A549 (cell line): ENCODE measurements around the gene PRKAG2. TPM values are rescaled to one million over a fixed set of nuclear protein-coding genes. Genes with fewer than 3 reads are reported as not detected.

Source experiments
- ATAC-seq, 2 experiments: fragments of 200-7000 bp in 1 of 2; fragments of >200 bp in 1 of 2; cut with Nextera tagmentation in 1 of 2; cut with Tn5 transposase in 1 of 2; 3 replicates each; pipeline versions ENCODE4 v1.8.0 to v1.9.1; 2018 to 2020; ENCODE audit warnings: mild to moderate bottlenecking in 1 of 2, moderate library complexity in 1 of 2
- CTCF ChIA-PET: fragments of 300-600 bp; sonication (Branson Sonifier 250); formaldehyde crosslinking; extraction: SDS; loops from one replicate; lab custom pipeline; 2021; ENCODE audit warnings: antibody characterized with exemption, inconsistent platforms; lab: Yijun Ruan, JAX
- POLR2A ChIA-PET: fragments of 350-600 bp; formaldehyde crosslinking; extraction: SDS; loops from one replicate; lab custom pipeline; 2021; ENCODE audit warnings: antibody characterized with exemption, inconsistent platforms; lab: Yijun Ruan, JAX
- DNase-seq, 2 experiments: peaks; one replicate each; pipeline versions ENCODE4 v3.0.0 to v3.0.0-alpha.2; 2011 to 2016; ENCODE audit warnings: low read depth in 1 of 2, low spot score in 1 of 2
- FAIRE-seq: peaks from 2 replicates; lab custom pipeline; 2011; peaks lifted over from hg19 to GRCh38; lab: Jason Lieb, UNC
- H3K27ac ChIP-seq, 2 experiments: fragments of >200 bp; sonication (Bioruptor Twin); formaldehyde crosslinking; 3 replicates each; pipeline ENCODE4 v1.5.1; 2016 to 2017
- H3K4me1 ChIP-seq: fragments of >200 bp; sonication (Bioruptor Twin); formaldehyde crosslinking; 3 replicates; pipeline ENCODE4 v1.6.1; 2016
- H3K4me2 ChIP-seq: fragments of >200 bp; sonication (Bioruptor Twin); formaldehyde crosslinking; 3 replicates; pipeline ENCODE4 v1.6.1; 2016
- H3K4me3 ChIP-seq: fragments of >200 bp; sonication (Bioruptor Twin); formaldehyde crosslinking; 3 replicates; pipeline ENCODE4 v1.5.1; 2016
- H3K9me3 ChIP-seq: fragments of >200 bp; sonication (Bioruptor Twin); formaldehyde crosslinking; 3 replicates; pipeline ENCODE4 v1.6.1; 2016
- CBX2 ChIP-seq: fragments of 200-600 bp; sonication (generic); IDR thresholded peaks from 2 replicates; pipeline ENCODE4 v1.6.1; 2016; ENCODE audit warnings: low read depth, mild to moderate bottlenecking, borderline replicate concordance
- CEBPB ChIP-seq, 2 experiments: fragments of >200 bp in 1 of 2; sonication (Bioruptor Twin) in 1 of 2; formaldehyde crosslinking in 1 of 2; IDR thresholded peaks; 2 replicates each; pipeline ENCODE4 v1.6.1; 2012 to 2016
- CTCF ChIP-seq: fragments of >200 bp; sonication (Bioruptor Twin); formaldehyde crosslinking; IDR thresholded peaks from 3 replicates; pipeline ENCODE4 v1.5.1; 2016
- ESRRA ChIP-seq: fragments of 150-350 bp; IDR thresholded peaks from 2 replicates; pipeline ENCODE4 v1.6.1; 2014; ENCODE audit warnings: mild to moderate bottlenecking, low read length, borderline replicate concordance
- GATA3 ChIP-seq: IDR thresholded peaks from 2 replicates; pipeline ENCODE4 v1.6.1; 2012; ENCODE audit warnings: borderline replicate concordance
- HOXB5 ChIP-seq: fragments of 250-450 bp; sonication (Bioruptor Pico); IDR thresholded peaks from 2 replicates; pipeline ENCODE4 v1.5.0; 2020; ENCODE audit warnings: mild to moderate bottlenecking, moderate library complexity
- JUN ChIP-seq, 2 experiments: fragments of >200 bp; sonication (Bioruptor Twin); formaldehyde crosslinking; IDR thresholded peaks; 2 replicates in 1 of 2; 3 replicates in 1 of 2; pipeline ENCODE4 v1.6.1; 2016 to 2017
- MYC ChIP-seq: IDR thresholded peaks from 2 replicates; pipeline ENCODE4 v1.6.1; 2012; ENCODE audit warnings: mild to moderate bottlenecking, inconsistent platforms, low read length, improper control_type of control experiment, borderline replicate concordance
- NFE2L2 ChIP-seq: fragments of 150-350 bp; conservative IDR thresholded peaks from 2 replicates; pipeline ENCODE4 v1.6.1; 2014; ENCODE audit warnings: low read length
- NPAS2 ChIP-seq: fragments of 250-450 bp; sonication (Bioruptor Pico); IDR thresholded peaks from 2 replicates; pipeline ENCODE4 v1.8.0; 2022; ENCODE audit warnings: mild to moderate bottlenecking, moderate library complexity, borderline replicate concordance
- RAD21 ChIP-seq, 2 experiments: fragments of >200 bp in 1 of 2; sonication (Bioruptor Twin) in 1 of 2; formaldehyde crosslinking in 1 of 2; IDR thresholded peaks in 1 of 2; conservative IDR thresholded peaks in 1 of 2; 2 replicates in 1 of 2; 3 replicates in 1 of 2; pipeline ENCODE4 v1.6.1; 2012 to 2018; ENCODE audit warnings: inconsistent platforms in 1 of 2
- RARB ChIP-seq: fragments of 250-450 bp; sonication (Bioruptor Pico); IDR thresholded peaks from 2 replicates; pipeline ENCODE4 v1.8.0; 2021; ENCODE audit warnings: mild to moderate bottlenecking, moderate library complexity
- RNF2 ChIP-seq: fragments of 200-600 bp; sonication (generic); IDR thresholded peaks from 2 replicates; pipeline ENCODE4 v1.6.1; 2016; ENCODE audit warnings: low read depth, mild to moderate bottlenecking, antibody characterized with exemption, moderate library complexity, borderline replicate concordance
- TP53 ChIP-seq: fragments of 250-450 bp; sonication (Bioruptor Pico); IDR thresholded peaks from 2 replicates; pipeline ENCODE4 v1.5.0; 2021; ENCODE audit warnings: mild to moderate bottlenecking, moderate library complexity
- ZC3H11A ChIP-seq: fragments of 450-650 bp; IDR thresholded peaks from 2 replicates; pipeline ENCODE4 v1.6.1; 2014; ENCODE audit warnings: antibody characterized with exemption, mild to moderate bottlenecking
- ZSCAN20 ChIP-seq: fragments of 250-450 bp; sonication (Bioruptor Pico); IDR thresholded peaks from 2 replicates; pipeline ENCODE4 v1.8.0; 2022; ENCODE audit warnings: mild to moderate bottlenecking, moderate library complexity
- WGBS: methylation state at CpG from one replicate; pipeline ENCODE4 v1.1.6; 2017; ENCODE audit errors: missing lambda C conversion rate; 5-methylcytosine and 5-hydroxymethylcytosine counted together
- polyA plus RNA-seq, 4 experiments: library from polyadenylated mRNA; depleted of rRNA in 3 of 4; stranded (reverse); fragments of >200 nt; fragmentation: RNase III in 1 of 4; extraction: RNeasy Plus Mini Kit Qiagen cat#74134 plus additional on column Dnase treatment in 1 of 4; gene quantifications; 2 replicates in 3 of 4; 3 replicates in 1 of 4; pipeline ENCODE4 v1.2.3, GENCODE V29; 2011 to 2017
- TF ChIP-seq, protein P1 (sequence below): fragments of >200 bp; sonication (Bioruptor Twin); formaldehyde crosslinking; IDR thresholded peaks from 2 replicates; pipeline ENCODE4 v1.6.1; 2016
- TF ChIP-seq, protein P2 (sequence below): fragments of 450-650 bp; IDR thresholded peaks from 2 replicates; pipeline ENCODE4 v1.6.1; 2014; ENCODE audit warnings: antibody characterized with exemption

PRKAG2 gene
- polyA plus RNA-seq, 2 of the 4 experiments (the other 2 are of a cell fraction), result 26.5 to 31.7 TPM

DNA sequence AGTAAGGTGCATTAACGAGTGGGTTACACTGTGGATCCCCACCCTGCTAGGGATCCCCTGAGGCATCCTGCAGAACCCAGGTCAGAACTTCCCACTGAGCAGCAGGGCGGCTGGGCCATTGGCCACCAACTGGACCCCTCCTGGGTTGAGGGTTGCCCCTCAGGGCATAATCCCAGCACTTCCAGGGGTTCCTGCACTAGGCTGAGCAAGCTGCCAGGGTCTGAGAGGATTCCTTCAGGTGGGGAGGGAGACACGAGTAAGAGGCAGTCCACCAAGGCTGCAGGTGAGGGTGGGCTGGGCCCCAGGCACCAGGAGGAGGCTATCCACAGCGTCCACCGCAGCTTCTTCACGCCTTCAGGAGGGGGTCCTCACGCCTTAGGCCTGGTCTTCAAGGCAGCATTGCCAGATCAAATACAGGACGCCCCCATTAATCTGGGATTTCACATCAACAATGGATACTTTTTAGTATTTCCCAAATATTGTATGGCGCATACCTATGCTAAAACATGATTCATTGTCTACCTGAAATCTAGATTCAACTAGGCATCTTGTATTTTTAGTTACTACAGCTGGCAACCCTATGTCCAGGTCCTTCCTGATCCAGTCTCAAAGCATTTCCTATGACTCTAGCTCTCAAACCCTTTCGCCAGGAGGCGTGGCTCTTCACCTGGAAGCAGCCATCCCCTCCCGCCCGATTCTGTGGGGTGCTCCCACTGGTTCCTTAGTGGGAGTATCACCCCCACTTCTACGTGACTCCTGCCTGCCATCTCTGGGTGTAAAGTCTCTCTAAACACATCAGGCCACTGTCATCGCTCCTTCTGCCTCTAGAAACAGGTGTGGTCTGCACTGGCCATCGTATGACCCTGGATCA is 4.1 kb downstream of the PRKAG2 start:
- Histone ChIP-seq H3K4me1 (peaks cover 17% of the 10 kb centered on the region), H3K4me3 (no peak overlapping the region), H3K27ac (no peak overlapping the region), H3K4me2 (no peak overlapping the region), H3K9me3 (no peaks in the 10 kb centered on the region)
- CTCF ChIA-PET, result no interaction called here
- FAIRE-seq (no peak), ATAC-seq (no peak), DNase-seq (no peak)
- POLR2A ChIA-PET, result no interaction called here
- no peak for TF ChIP-seq CEBPB (IDR thresholded peaks at IDR 0.05)
- no peak for TF ChIP-seq GATA3
- no peak for TF ChIP-seq CBX2
- TF ChIP-seq ESRRA, result no peak
- TF ChIP-seq RAD21 (conservative IDR thresholded peaks at IDR 0.05 in 1 of 2, IDR thresholded peaks at IDR 0.05 in 1 of 2), result no peak
- TF ChIP-seq HOXB5 (CRISPR knock-in tag), result no peak
- TF ChIP-seq RARB (CRISPR knock-in tag), result no peak
- no peak for TF ChIP-seq ZC3H11A
- no peak for TF ChIP-seq NPAS2 (CRISPR knock-in tag)
- no peak for TF ChIP-seq TP53 (CRISPR knock-in tag)
- TF ChIP-seq NFE2L2, result no peak
- TF ChIP-seq, protein P1, sequence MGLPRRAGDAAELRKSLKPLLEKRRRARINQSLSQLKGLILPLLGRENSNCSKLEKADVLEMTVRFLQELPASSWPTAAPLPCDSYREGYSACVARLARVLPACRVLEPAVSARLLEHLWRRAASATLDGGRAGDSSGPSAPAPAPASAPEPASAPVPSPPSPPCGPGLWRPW, result no peak
- TF ChIP-seq RNF2, result no peak
- WGBS, result 73% methylated on average over 16 of the region's 16 CpGs

- ChIA-PET CTCF (interaction anchor here (1.0 to 6.0 kb wide), 3 partner anchors 20 to 93 kb away, joined by 3 to 45 read pairs (median 4); no protein-coding TSS in a partner anchor), POLR2A (no interaction called here)
- H3K9me3 ChIP-seq, result no peaks in the 10 kb centered on the region
- WGBS, result 40% methylated on average over 7 of the region's 7 CpGs
- FAIRE-seq, result no peak
- ATAC-seq, result no peak
- no peak overlapping the region for H3K4me3 ChIP-seq
- peak; percentile 15 to 37 for DNase-seq
- H3K4me2 ChIP-seq, result no peak overlapping the region
- TF ChIP-seq RAD21 (conservative IDR thresholded peaks at IDR 0.05 in 1 of 2, IDR thresholded peaks at IDR 0.05 in 1 of 2), result peak; percentile 33 to 57; a peak in 3 of 5 replicates
- TF ChIP-seq MYC, result no peak
- no peak for TF ChIP-seq JUN (IDR thresholded peaks at IDR 0.05)
- TF ChIP-seq CTCF, result peak; percentile 23; the same call in 2 of the 3 replicates
- no peak for TF ChIP-seq ZSCAN20 (CRISPR knock-in tag)
- peaks cover 14% of the 10 kb centered on the region for H3K4me1 ChIP-seq
- H3K27ac ChIP-seq, result no peak overlapping the region
Measured at GRCh38 chr7:151871904-151872303, 5.0 kb downstream of the PRKAG2 start.

DNA sequence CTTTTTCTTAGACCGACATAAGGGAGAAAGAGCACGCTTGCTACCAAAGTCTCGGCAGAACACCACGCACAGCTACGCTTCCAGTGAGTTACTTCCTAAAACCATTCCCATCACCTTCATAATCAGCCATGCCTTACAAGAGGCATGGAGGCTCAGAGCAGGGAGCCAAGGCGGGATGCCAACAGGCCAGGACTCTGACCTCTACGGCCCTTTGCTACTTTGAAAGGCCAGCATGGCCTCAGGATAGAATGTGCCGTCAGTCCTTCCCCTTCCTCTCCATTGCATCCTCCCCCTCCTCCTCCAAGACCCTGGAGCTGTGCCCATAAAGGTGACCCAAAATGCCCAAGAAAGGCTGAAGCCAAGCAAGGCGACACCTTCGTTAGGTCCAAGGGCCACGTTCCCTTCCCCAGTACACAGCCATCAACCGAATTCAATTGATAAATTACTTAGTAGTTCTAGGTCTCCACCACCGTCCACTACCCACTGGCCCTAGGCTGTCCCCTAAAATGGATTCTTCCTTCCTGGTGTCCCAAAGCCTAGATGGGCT is 5.7 kb downstream of the PRKAG2 start:
- TF ChIP-seq CEBPB (IDR thresholded peaks at IDR 0.05) (no peak), ZSCAN20 (CRISPR knock-in tag) (no peak)
- TF ChIP-seq, protein P2, sequence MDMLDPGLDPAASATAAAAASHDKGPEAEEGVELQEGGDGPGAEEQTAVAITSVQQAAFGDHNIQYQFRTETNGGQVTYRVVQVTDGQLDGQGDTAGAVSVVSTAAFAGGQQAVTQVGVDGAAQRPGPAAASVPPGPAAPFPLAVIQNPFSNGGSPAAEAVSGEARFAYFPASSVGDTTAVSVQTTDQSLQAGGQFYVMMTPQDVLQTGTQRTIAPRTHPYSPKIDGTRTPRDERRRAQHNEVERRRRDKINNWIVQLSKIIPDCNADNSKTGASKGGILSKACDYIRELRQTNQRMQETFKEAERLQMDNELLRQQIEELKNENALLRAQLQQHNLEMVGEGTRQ, result no peak
- ATAC-seq (no peak), DNase-seq (no peak), FAIRE-seq (no peak)
- Histone ChIP-seq H3K9me3 (no peaks in the 10 kb centered on the region), H3K4me2 (no peak overlapping the region), H3K4me1 (peaks cover 14% of the 10 kb centered on the region), H3K4me3 (no peak overlapping the region), H3K27ac (no peak overlapping the region)
- POLR2A ChIA-PET, result no interaction called here
- CTCF ChIA-PET, result interaction anchor here (1.0 to 6.0 kb wide), 4 partner anchors 19 to 93 kb away, joined by 3 to 45 read pairs (median 4); no protein-coding TSS in a partner anchor
- WGBS, result 89% methylated on average over 13 of the region's 13 CpGs
